HepG2 (cell line): Measurements from ENCODE around the gene SNRNP48. TPM values are rescaled to one million over a fixed set of nuclear protein-coding genes. Genes with fewer than 3 reads are reported as not detected.

ENCODE experiments used
- ATAC-seq: fragments of 200-7000 bp; cut with Tn5 transposase; 3 replicates; pipeline ENCODE4 v1.9.1; 2020; ENCODE audit warnings: mild to moderate bottlenecking, moderate library complexity
- BruUV-seq: library from RNA; stranded (reverse); fragments of 400-500 nt; replicated peaks from 2 replicates; lab custom pipeline; 2021; lab: Mats Ljungman, UMichigan
- CTCF ChIA-PET: fragments of 300-600 bp; formaldehyde crosslinking; extraction: SDS; loops from one replicate; lab custom pipeline; 2021; ENCODE audit warnings: low total read pairs, inconsistent platforms, low intra/inter-chr PET ratio; lab: Yijun Ruan, JAX
- POLR2A ChIA-PET: fragments of 350-600 bp; sonication (Branson Sonifier 250); formaldehyde crosslinking; loops from one replicate; lab custom pipeline; 2020; ENCODE audit warnings: antibody characterized with exemption, inconsistent platforms; lab: Yijun Ruan, JAX
- DNase-seq: peaks from one replicate; pipeline ENCODE4 v3.0.0-alpha.2; 2015; ENCODE audit warnings: low spot score
- FAIRE-seq: peaks from 3 replicates; lab custom pipeline; 2011; peaks lifted over from hg19 to GRCh38; lab: Jason Lieb, UNC
- H2AFZ ChIP-seq: one replicate; pipeline ENCODE4 v1.6.1; 2011; ENCODE audit warnings: low read length, inconsistent platforms
- H3K27ac ChIP-seq: fragments of 300-600 bp; 3 replicates; pipeline ENCODE4 v1.8.0; 2011; ENCODE audit warnings: mixed run types, mild to moderate bottlenecking, mixed read lengths, low read length, inconsistent platforms; ENCODE audit not compliant: insufficient read depth; ENCODE audit errors: extremely low read length
- H3K27me3 ChIP-seq, 2 experiments: fragments of 200-600 bp in 1 of 2; 2 replicates in 1 of 2; 3 replicates in 1 of 2; pipeline versions ENCODE4 v1.6.0 to v1.8.0; 2011; ENCODE audit warnings: low read length in 2 of 2, mild to moderate bottlenecking in 2 of 2, moderate library complexity in 2 of 2, inconsistent platforms in 1 of 2; ENCODE audit not compliant: insufficient read depth in 2 of 2, control insufficient read depth in 1 of 2
- H3K36me3 ChIP-seq, 2 experiments: fragments of 200-600 bp in 1 of 2; replicated peaks in 1 of 2; 2 replicates in 1 of 2; 3 replicates in 1 of 2; pipeline versions ENCODE4 v1.5.1 to v1.8.0; 2011; ENCODE audit warnings: low read length in 2 of 2, inconsistent platforms in 1 of 2; ENCODE audit not compliant: insufficient read depth in 2 of 2, control insufficient read depth in 1 of 2
- H3K4me1 ChIP-seq: 2 replicates; pipeline ENCODE4 v1.5.1; 2012; ENCODE audit warnings: low read length, inconsistent platforms; ENCODE audit not compliant: insufficient read depth
- H3K4me2 ChIP-seq: 2 replicates; pipeline ENCODE4 v1.6.0; 2011; ENCODE audit warnings: low read depth, low read length, inconsistent platforms
- H3K4me3 ChIP-seq, 3 experiments: fragments of 200-600 bp in 1 of 3; sonication (generic), shearing (Covaris generic) in 1 of 3; replicated peaks in 1 of 3; 2 replicates each; pipeline ENCODE4 v1.5.1; 2011 to 2016; ENCODE audit warnings: low read length in 3 of 3, inconsistent platforms in 2 of 3, low read depth in 2 of 3, mild to moderate bottlenecking in 2 of 3, control low read depth in 1 of 3, mixed read lengths in 1 of 3; ENCODE audit not compliant: insufficient read depth in 1 of 3
- H3K79me2 ChIP-seq: one replicate; pipeline ENCODE4 v1.6.1; 2011; ENCODE audit warnings: low read length, inconsistent platforms; ENCODE audit not compliant: insufficient read depth
- H3K9ac ChIP-seq: 2 replicates; pipeline ENCODE4 v1.6.0; 2011; ENCODE audit warnings: mild to moderate bottlenecking, low read depth, low read length, inconsistent platforms; ENCODE audit not compliant: insufficient read depth
- H3K9me3 ChIP-seq: 2 replicates; pipeline ENCODE4 v1.5.1; 2012; ENCODE audit warnings: mild to moderate bottlenecking, low read length
- H4K20me1 ChIP-seq: 2 replicates; pipeline ENCODE4 v1.6.0; 2011; ENCODE audit warnings: inconsistent platforms, mild to moderate bottlenecking, low read length, moderate library complexity; ENCODE audit not compliant: insufficient read depth
- BHLHE40 ChIP-seq: IDR thresholded peaks from 2 replicates; pipeline ENCODE4 v1.6.1; 2011; ENCODE audit warnings: low read length, improper control_type of control experiment
- CBX1 ChIP-seq: IDR thresholded peaks from one replicate; pipeline ENCODE4 v1.6.1; 2016; ENCODE audit warnings: antibody characterized with exemption, low read depth
- GABPB1 ChIP-seq: IDR thresholded peaks from 2 replicates; pipeline ENCODE4 v1.6.1; 2016; ENCODE audit warnings: mild to moderate bottlenecking, missing genetic modification reagents, moderate library complexity, missing compliant biosample characterization
- GATAD1 ChIP-seq: IDR thresholded peaks from 2 replicates; pipeline ENCODE4 v1.6.1; 2016; ENCODE audit warnings: missing genetic modification reagents, missing compliant biosample characterization
- HNF4G ChIP-seq, 2 experiments: sonication (generic) in 1 of 2; formaldehyde crosslinking in 1 of 2; IDR thresholded peaks; 2 replicates each; pipeline versions ENCODE4 v1.4.0 to v1.6.1; 2011 to 2020; ENCODE audit warnings: borderline replicate concordance in 2 of 2, low read depth in 2 of 2, mild to moderate bottlenecking in 2 of 2, low read length in 1 of 2, missing genetic modification reagents in 1 of 2, moderate library complexity in 1 of 2
- KMT2B ChIP-seq: IDR thresholded peaks from 2 replicates; pipeline ENCODE4 v1.6.1; 2016; ENCODE audit warnings: missing genetic modification reagents, missing compliant biosample characterization
- MIER3 ChIP-seq: IDR thresholded peaks from 2 replicates; pipeline ENCODE4 v1.6.1; 2016; ENCODE audit warnings: missing compliant biosample characterization, borderline replicate concordance
- NONO ChIP-seq, 2 experiments: fragments of 450-650 bp in 1 of 2; sonication (generic) in 1 of 2; formaldehyde crosslinking in 1 of 2; IDR thresholded peaks in 1 of 2; conservative IDR thresholded peaks in 1 of 2; 2 replicates each; pipeline versions ENCODE4 v1.6.1 to v1.8.0; 2017 to 2022; ENCODE audit warnings: mild to moderate bottlenecking in 1 of 2, missing genetic modification reagents in 1 of 2, moderate library complexity in 1 of 2
- NR2F6 ChIP-seq, 2 experiments: IDR thresholded peaks; 2 replicates each; pipeline ENCODE4 v1.6.1; 2016; ENCODE audit warnings: antibody characterized with exemption in 1 of 2, mild to moderate bottlenecking in 1 of 2
- RAD21 ChIP-seq: fragments of 450-650 bp; formaldehyde crosslinking; IDR thresholded peaks from 2 replicates; pipeline ENCODE4 v1.5.0; 2020; ENCODE audit warnings: mild to moderate bottlenecking
- SOX5 ChIP-seq: IDR thresholded peaks from 2 replicates; pipeline ENCODE4 v1.6.1; 2016; ENCODE audit warnings: borderline replicate concordance
- TARDBP ChIP-seq: sonication (generic); formaldehyde crosslinking; IDR thresholded peaks from 2 replicates; pipeline ENCODE4 v1.8.0; 2022; ENCODE audit warnings: mild to moderate bottlenecking, missing genetic modification reagents
- THAP11 ChIP-seq: IDR thresholded peaks from 2 replicates; pipeline ENCODE4 v1.6.1; 2016; ENCODE audit warnings: missing biosample characterization, missing genetic modification reagents
- ZBTB38 ChIP-seq: sonication (generic); formaldehyde crosslinking; IDR thresholded peaks from 2 replicates; pipeline ENCODE4 v1.5.1; 2020; ENCODE audit warnings: mild to moderate bottlenecking, missing genetic modification reagents
- ZNF20 ChIP-seq: sonication (generic); formaldehyde crosslinking; IDR thresholded peaks from 2 replicates; pipeline ENCODE4 v1.4.0; 2020; ENCODE audit warnings: mild to moderate bottlenecking, moderate library complexity, missing genetic modification reagents
- ZNF205 ChIP-seq: IDR thresholded peaks from 2 replicates; pipeline ENCODE4 v1.6.1; 2018; ENCODE audit warnings: missing biosample characterization, missing genetic modification reagents
- ZNF292 ChIP-seq: sonication (generic); formaldehyde crosslinking; IDR thresholded peaks from 2 replicates; pipeline ENCODE4 v1.8.1; 2022; ENCODE audit warnings: mild to moderate bottlenecking, low read depth, missing genetic modification reagents, borderline replicate concordance
- ZNF451 ChIP-seq: sonication (generic); formaldehyde crosslinking; IDR thresholded peaks from 2 replicates; pipeline ENCODE4 v1.5.0; 2020; ENCODE audit warnings: mild to moderate bottlenecking, missing genetic modification reagents
- ZNF652 ChIP-seq: IDR thresholded peaks from 2 replicates; pipeline ENCODE4 v1.6.1; 2016; ENCODE audit warnings: low read depth, borderline replicate concordance
- WGBS: methylation state at CpG from one replicate; pipeline ENCODE4 v1.1.6; 2017; ENCODE audit warnings: low lambda C conversion rate; 5-methylcytosine and 5-hydroxymethylcytosine counted together
- in situ Hi-C: cut with HindIII; loops from 2 replicates; pipeline ENCODE4 v1.10.0; 2017; ENCODE audit warnings: low pct_unique_long_range_greater_than_20kb; ENCODE audit not compliant: extremely low pct_ligation_motif_present
- intact Hi-C: fragments of 100-400 bp; cut with micrococcal nuclease; formaldehyde crosslinking; loops from one replicate; pipeline ENCODE4 v1.10.0; 2022; ENCODE audit not compliant: unreplicated experiment
- polyA plus RNA-seq, 8 experiments: library from polyadenylated mRNA; depleted of rRNA in 3 of 8; stranded (reverse) in 7 of 8; unstranded in 1 of 8; fragments of >200 nt; fragmentation: Illumina TruSeq in 4 of 8; extraction: Trizol in 4 of 8; gene quantifications; 2 replicates each; pipeline versions ENCODE4 v1.2.1 to v1.2.3, GENCODE V29; 2011 to 2016; ENCODE audit warnings: low read depth in 4 of 8, missing spikeins in 1 of 8, mixed read lengths in 1 of 8; ENCODE audit not compliant: insufficient read depth in 1 of 8
- total RNA-seq, 5 experiments: library from RNA; depleted of rRNA; stranded (reverse); fragments of >200 nt; fragmentation: Illumina TruSeq; extraction: Trizol; gene quantifications; 2 replicates each; pipeline ENCODE4 v1.2.3, GENCODE V29; 2016; ENCODE audit warnings: low read depth in 1 of 5
- TF ChIP-seq, protein P1 (sequence below): IDR thresholded peaks from 2 replicates; pipeline ENCODE4 v1.6.1; 2016; ENCODE audit warnings: mild to moderate bottlenecking
- TF ChIP-seq, protein P2 (sequence below): sonication (generic); formaldehyde crosslinking; IDR thresholded peaks from 2 replicates; pipeline ENCODE4 v1.5.1; 2020; ENCODE audit warnings: mild to moderate bottlenecking, moderate library complexity, missing genetic modification reagents

Gene SNRNP48
- total and polyA plus RNA-seq, 2 of the 13 experiments (the other 11 are each of a cell fraction or from before 2014, with no cell fraction given): 17.5 to 47.5 TPM

DNA sequence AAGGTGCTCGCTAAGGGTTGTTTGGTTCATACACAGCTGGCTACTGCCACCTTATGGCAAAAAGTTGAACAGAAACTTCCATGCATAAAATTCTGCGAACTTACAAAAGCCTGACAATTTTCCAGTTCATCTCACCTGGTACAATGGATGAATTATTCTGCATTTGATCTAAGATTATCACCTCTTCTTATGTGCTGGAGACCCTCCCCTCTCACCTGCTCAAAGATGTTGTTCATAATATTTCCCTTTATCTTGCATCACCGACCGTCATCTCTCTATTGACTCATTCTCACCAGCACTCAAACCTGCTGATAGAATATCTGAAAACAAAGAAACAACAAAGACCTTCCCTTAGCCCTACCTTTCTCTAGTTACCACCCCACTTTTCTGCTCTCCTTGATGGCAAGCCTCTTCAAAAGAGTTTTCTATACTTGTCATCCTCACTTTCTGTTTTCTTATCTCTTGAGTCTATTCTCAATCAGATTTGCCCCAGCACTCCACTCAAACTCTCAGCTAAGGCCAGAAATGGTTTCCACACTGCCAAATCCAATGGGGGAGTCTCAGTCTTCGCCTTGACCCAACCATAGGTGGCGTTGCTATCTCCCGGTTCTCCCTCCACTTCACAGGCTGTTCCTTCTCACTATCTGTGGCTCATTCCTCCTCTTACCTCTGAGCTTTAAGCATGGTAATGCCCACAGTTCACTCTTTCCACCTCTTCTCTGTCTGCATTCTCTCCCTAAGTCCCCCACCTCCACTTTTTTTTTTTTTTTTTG lies 25.8 kb downstream of the SNRNP48 start:
- peak overlapping the region in 1 of 3 experiments; percentile 10; a peak in 1 of 6 replicates for H3K4me3 ChIP-seq
- no peak overlapping the region for H3K9ac ChIP-seq
- no TSS peak for BruUV-seq
- 9% methylated on average over 7 of the region's 7 CpGs for WGBS
- FAIRE-seq (peak; percentile 93), ATAC-seq (peak; percentile 64), DNase-seq (peak; percentile 72)
- peak overlapping the region; percentile 48 for H3K4me2 ChIP-seq
- peaks cover 0 to 22% of the 10 kb centered on the region in 2 experiments; a peak in 3 of 5 replicates for H3K27me3 ChIP-seq
- in situ Hi-C loops: loop anchor here (10.0 to 25.0 kb wide), 2 partner anchors 331 to 928 kb away; no protein-coding TSS in a partner anchor
- POLR2A ChIA-PET: interaction anchor here (0.6 to 1.3 kb wide), 3 partner anchors 10 to 226 kb away, joined by 4 read pairs; partner anchors contain the start of genes CAGE1 and RIOK1
- H2AFZ ChIP-seq: no peak overlapping the region
- CTCF ChIA-PET: interaction anchor here (0.8 to 2.0 kb wide), 7 partner anchors 149 to 1059 kb away, joined by 3 to 18 read pairs (median 5); no protein-coding TSS in a partner anchor
- no peak overlapping the region for H3K27ac ChIP-seq
- no peaks in the 10 kb centered on the region for H3K79me2 ChIP-seq
- no peaks in the 10 kb centered on the region for H3K9me3 ChIP-seq
- H3K4me1 ChIP-seq: peaks cover 21% of the 10 kb centered on the region
- intact Hi-C loops: loop anchor here (1.0 to 5.0 kb wide), 4 partner anchors 190 to 891 kb away; no protein-coding TSS in a partner anchor
- no peaks in the 10 kb centered on the region for H4K20me1 ChIP-seq
- peaks cover 0 to 11% of the 10 kb centered on the region in 2 experiments; a peak in 3 of 5 replicates for H3K36me3 ChIP-seq
- 0 out of 2 replicates have a peak, but pooled peaks have one; percentile 50 for TF ChIP-seq MIER3 (CRISPR knock-in tag)
- TF ChIP-seq, protein P1, sequence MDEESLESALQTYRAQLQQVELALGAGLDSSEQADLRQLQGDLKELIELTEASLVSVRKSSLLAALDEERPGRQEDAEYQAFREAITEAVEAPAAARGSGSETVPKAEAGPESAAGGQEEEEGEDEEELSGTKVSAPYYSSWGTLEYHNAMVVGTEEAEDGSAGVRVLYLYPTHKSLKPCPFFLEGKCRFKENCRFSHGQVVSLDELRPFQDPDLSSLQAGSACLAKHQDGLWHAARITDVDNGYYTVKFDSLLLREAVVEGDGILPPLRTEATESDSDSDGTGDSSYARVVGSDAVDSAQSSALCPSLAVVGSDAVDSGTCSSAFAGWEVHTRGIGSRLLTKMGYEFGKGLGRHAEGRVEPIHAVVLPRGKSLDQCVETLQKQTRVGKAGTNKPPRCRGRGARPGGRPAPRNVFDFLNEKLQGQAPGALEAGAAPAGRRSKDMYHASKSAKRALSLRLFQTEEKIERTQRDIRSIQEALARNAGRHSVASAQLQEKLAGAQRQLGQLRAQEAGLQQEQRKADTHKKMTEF (CRISPR knock-in tag): 0 out of 2 replicates have a peak, but pooled peaks have one; percentile 32
- peak; percentile 48; the same call in 1 of the 2 replicates for TF ChIP-seq KMT2B (CRISPR knock-in tag)
- no peak for TF ChIP-seq BHLHE40
- no peak for TF ChIP-seq CBX1
- TF ChIP-seq THAP11: no peak
- no peak for TF ChIP-seq NR2F6 (IDR thresholded peaks at IDR 0.05)
- TF ChIP-seq NR2F6 (CRISPR knock-in tag; IDR thresholded peaks at IDR 0.05): 0 out of 2 replicates have a peak, but pooled peaks have one; percentile 15
- TF ChIP-seq, protein P2, sequence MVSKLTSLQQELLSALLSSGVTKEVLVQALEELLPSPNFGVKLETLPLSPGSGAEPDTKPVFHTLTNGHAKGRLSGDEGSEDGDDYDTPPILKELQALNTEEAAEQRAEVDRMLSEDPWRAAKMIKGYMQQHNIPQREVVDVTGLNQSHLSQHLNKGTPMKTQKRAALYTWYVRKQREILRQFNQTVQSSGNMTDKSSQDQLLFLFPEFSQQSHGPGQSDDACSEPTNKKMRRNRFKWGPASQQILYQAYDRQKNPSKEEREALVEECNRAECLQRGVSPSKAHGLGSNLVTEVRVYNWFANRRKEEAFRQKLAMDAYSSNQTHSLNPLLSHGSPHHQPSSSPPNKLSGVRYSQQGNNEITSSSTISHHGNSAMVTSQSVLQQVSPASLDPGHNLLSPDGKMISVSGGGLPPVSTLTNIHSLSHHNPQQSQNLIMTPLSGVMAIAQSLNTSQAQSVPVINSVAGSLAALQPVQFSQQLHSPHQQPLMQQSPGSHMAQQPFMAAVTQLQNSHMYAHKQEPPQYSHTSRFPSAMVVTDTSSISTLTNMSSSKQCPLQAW: 0 out of 2 replicates have a peak, but pooled peaks have one; percentile 15
- TF ChIP-seq ZNF205 (CRISPR knock-in tag): 0 out of 2 replicates have a peak, but pooled peaks have one; percentile 33
- TF ChIP-seq SOX5 (CRISPR knock-in tag): peak; percentile 13; the same call in 1 of the 2 replicates
- TF ChIP-seq ZNF652 (CRISPR knock-in tag): no peak
- no peak for TF ChIP-seq ZNF292 (CRISPR knock-in tag)
- TF ChIP-seq RAD21 (CRISPR knock-in tag): peak; percentile 83
- no peak for TF ChIP-seq ZNF20 (CRISPR knock-in tag)
- no peak for TF ChIP-seq HNF4G (IDR thresholded peaks at IDR 0.05; ENCODE audit: borderline replicate concordance, low read depth, low read length)
- TF ChIP-seq HNF4G (CRISPR knock-in tag; IDR thresholded peaks at IDR 0.05; ENCODE audit: borderline replicate concordance, low read depth): no peak
- TF ChIP-seq ZBTB38 (CRISPR knock-in tag): no peak
- TF ChIP-seq NONO (IDR thresholded peaks at IDR 0.05): no peak
- 0 out of 2 replicates have a peak, but pooled peaks have one; percentile 19 for TF ChIP-seq NONO (CRISPR knock-in tag; conservative IDR thresholded peaks at IDR 0.05)
- TF ChIP-seq GATAD1 (CRISPR knock-in tag): 0 out of 2 replicates have a peak, but pooled peaks have one; percentile 19
- no peak for TF ChIP-seq GABPB1 (CRISPR knock-in tag)
- TF ChIP-seq TARDBP (CRISPR knock-in tag): 0 out of 2 replicates have a peak, but pooled peaks have one; percentile 36
- TF ChIP-seq ZNF451: no peak
